Measurements from ENCODE around the gene VWA8.
"Not testable (repeated sequence)": the region's sequence is repeated elsewhere in the genome, so short reads cannot be mapped to it uniquely, and the experiment has no call there.

VWA8 gene

DNA sequence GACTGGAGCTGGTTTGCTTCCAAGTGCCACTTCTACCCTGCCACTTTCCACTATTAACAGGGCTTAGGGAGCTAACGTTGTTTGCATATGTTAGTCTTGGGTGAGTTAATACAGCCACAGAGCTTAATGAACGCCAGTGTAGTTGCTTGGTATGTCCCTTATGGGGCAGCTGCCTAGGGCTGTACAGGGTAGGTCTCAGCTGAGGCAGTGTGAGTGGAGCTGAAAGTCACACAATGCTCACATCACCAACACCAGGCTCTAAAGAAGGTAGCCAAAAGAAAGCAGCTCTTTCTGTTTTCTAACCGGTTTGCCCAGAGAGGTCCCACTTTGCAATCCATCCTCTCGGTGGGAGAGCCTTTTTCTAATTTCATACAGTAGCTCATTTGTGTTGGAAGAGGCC is 317.4 kb downstream of the VWA8 start:
- no peak overlapping the region for H3K4me3 ChIP-seq (ENCODE audit: control insufficient read depth in 1 of 7, extremely low read depth in 1 of 7, insufficient read depth in 4 of 7, low read depth in 2 of 7, low read length in 6 of 7)
- no peak overlapping the region for H3K27ac ChIP-seq (ENCODE audit: insufficient read depth in 1 of 2, low read depth in 1 of 2, low read length in 2 of 2, poor library complexity in 1 of 2, severe bottlenecking in 2 of 2)
- DNase-seq, result no peak
- ChIA-PET POLR2A (no interaction called here), CTCF (interaction anchor here (1.2 to 1.4 kb wide), 2 partner anchors 9 to 469 kb away, joined by 3 to 8 read pairs; no protein-coding TSS in a partner anchor)
- no peaks in the 10 kb centered on the region for H3K27me3 ChIP-seq (replicated peaks in 2 of 5; ENCODE audit: control insufficient read depth in 4 of 5, insufficient read depth in 5 of 5, low read length in 4 of 5)
- H3K36me3 ChIP-seq (ENCODE audit: control insufficient read depth in 4 of 4, insufficient read depth in 4 of 4, low read length in 3 of 4), result peaks cover 0 to 2% (median 0%) of the 10 kb centered on the region in 4 experiments
- H3K4me1 ChIP-seq (ENCODE audit: control extremely low read depth in 1 of 4, control insufficient read depth in 4 of 4, insufficient read depth in 4 of 4, low read length in 3 of 4), result no peaks in the 10 kb centered on the region
- H3K9me3 ChIP-seq (ENCODE audit: control extremely low read depth in 1 of 5, control insufficient read depth in 4 of 5, insufficient read depth in 2 of 5, low read depth in 1 of 5, low read length in 4 of 5), result no peaks in the 10 kb centered on the region
- WGBS (ENCODE audit: insufficient coverage), result 93% methylated on average over 3 of the region's 4 CpGs

DNA sequence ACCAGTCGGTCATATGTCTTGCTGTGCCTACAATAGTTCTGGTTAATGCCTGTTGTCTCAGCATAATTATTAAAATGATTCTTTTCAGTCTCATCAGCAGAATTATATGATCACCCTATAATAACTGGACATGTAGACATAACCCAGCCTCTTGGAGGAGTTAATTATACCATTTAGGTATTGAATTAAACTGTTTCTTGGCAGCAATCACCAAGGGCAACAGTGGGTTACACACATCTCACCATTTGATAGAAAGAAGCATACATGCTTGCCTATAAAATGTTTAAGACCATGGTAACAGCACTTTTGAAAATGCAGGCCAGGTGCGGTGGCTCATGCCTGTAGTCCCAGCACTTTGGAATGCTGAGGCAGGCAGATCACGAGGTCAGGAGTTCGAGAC is 318.9 kb downstream of the VWA8 start:
- Histone ChIP-seq H3K9me3 (ENCODE audit: control extremely low read depth in 1 of 5, control insufficient read depth in 4 of 5, insufficient read depth in 2 of 5, low read depth in 1 of 5, low read length in 4 of 5) (no peaks in the 10 kb centered on the region), H3K27me3 (replicated peaks in 2 of 5; ENCODE audit: control insufficient read depth in 4 of 5, insufficient read depth in 5 of 5, low read length in 4 of 5) (no peaks in the 10 kb centered on the region), H3K4me3 (ENCODE audit: control insufficient read depth in 1 of 7, extremely low read depth in 1 of 7, insufficient read depth in 4 of 7, low read depth in 2 of 7, low read length in 6 of 7) (no peak overlapping the region), H3K4me1 (ENCODE audit: control extremely low read depth in 1 of 4, control insufficient read depth in 4 of 4, insufficient read depth in 4 of 4, low read length in 3 of 4) (no peaks in the 10 kb centered on the region), H3K36me3 (ENCODE audit: control insufficient read depth in 4 of 4, insufficient read depth in 4 of 4, low read length in 3 of 4) (peaks cover 0 to 2% (median 0%) of the 10 kb centered on the region in 4 experiments), H3K27ac (ENCODE audit: insufficient read depth in 1 of 2, low read depth in 1 of 2, low read length in 2 of 2, poor library complexity in 1 of 2, severe bottlenecking in 2 of 2) (no peak overlapping the region)
- 100% methylated on average over 2 of the region's 4 CpGs for WGBS (ENCODE audit: insufficient coverage)
- ChIA-PET POLR2A (no interaction called here), CTCF (no interaction called here)
- DNase-seq, result no peak

- Histone ChIP-seq H3K27ac (ENCODE audit: insufficient read depth in 1 of 2, low read depth in 1 of 2, low read length in 2 of 2, poor library complexity in 1 of 2, severe bottlenecking in 2 of 2) (no peak overlapping the region), H3K4me1 (ENCODE audit: control extremely low read depth in 1 of 4, control insufficient read depth in 4 of 4, insufficient read depth in 4 of 4, low read length in 3 of 4) (no peaks in the 10 kb centered on the region), H3K36me3 (ENCODE audit: control insufficient read depth in 4 of 4, insufficient read depth in 4 of 4, low read length in 3 of 4) (peaks cover 0 to 2% (median 0%) of the 10 kb centered on the region in 4 experiments), H3K27me3 (replicated peaks in 2 of 5; ENCODE audit: control insufficient read depth in 4 of 5, insufficient read depth in 5 of 5, low read length in 4 of 5) (no peaks in the 10 kb centered on the region), H3K9me3 (ENCODE audit: control extremely low read depth in 1 of 5, control insufficient read depth in 4 of 5, insufficient read depth in 2 of 5, low read depth in 1 of 5, low read length in 4 of 5) (no peaks in the 10 kb centered on the region), H3K4me3 (ENCODE audit: control insufficient read depth in 1 of 7, extremely low read depth in 1 of 7, insufficient read depth in 4 of 7, low read depth in 2 of 7, low read length in 6 of 7) (no peak overlapping the region)
- ChIA-PET POLR2A (no interaction called here), CTCF (interaction anchor here (0.6 kb wide), 1 partner anchor 11 kb away, joined by 3 read pairs; no protein-coding TSS in a partner anchor)
- no peak for DNase-seq
- no CpG with 5 or more reads among the region's 1 CpG for WGBS (ENCODE audit: insufficient coverage)
Observed at GRCh38 chr13:41641429-41641828, 319.5 kb downstream of the VWA8 start.

DNA sequence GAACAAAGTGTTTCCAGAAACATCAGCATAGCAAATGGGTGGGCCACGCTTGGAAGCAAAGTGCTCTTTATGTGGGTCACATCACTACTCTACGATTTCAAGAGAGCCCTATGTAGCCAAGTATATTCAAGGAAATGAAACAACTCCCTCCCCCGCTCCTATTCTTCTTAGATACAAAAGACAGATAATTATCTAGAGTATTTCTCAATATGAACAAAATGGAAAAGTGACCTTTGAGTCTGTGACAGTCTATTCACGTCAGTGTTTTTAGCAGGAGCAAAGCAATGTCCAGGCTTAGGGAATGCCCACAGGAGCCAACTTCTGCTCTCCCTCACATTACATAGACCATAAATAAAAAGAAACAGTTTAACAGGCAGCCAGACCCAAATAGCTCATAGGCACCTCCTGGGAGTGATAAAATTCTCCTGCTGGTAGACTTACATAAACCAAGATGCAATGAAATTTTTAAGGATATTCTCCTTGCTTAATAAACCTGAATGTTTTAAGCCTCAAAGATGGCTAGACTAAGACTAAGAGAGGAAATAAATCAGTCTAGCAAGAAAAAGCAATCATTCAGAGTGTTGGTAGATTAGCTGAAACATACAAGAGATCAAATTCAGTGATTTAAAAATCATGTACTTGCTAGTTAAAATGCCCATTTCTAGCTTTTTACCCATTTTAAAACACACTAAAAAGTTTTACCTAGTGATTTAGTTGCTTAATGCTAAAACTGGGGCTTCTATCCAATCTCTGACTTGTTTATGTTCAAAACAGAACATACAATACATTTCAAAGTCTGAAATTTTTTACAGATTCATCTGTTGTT is 320.7 kb downstream of the VWA8 start:
- WGBS (ENCODE audit: insufficient coverage), result 80% methylated on average over 1 of the region's 4 CpGs
- Histone ChIP-seq H3K9me3 (ENCODE audit: control extremely low read depth in 1 of 5, control insufficient read depth in 4 of 5, insufficient read depth in 2 of 5, low read depth in 1 of 5, low read length in 4 of 5) (no peaks in the 10 kb centered on the region), H3K27ac (ENCODE audit: insufficient read depth in 1 of 2, low read depth in 1 of 2, low read length in 2 of 2, poor library complexity in 1 of 2, severe bottlenecking in 2 of 2) (no peak overlapping the region), H3K36me3 (ENCODE audit: control insufficient read depth in 4 of 4, insufficient read depth in 4 of 4, low read length in 3 of 4) (no peaks in the 10 kb centered on the region), H3K27me3 (replicated peaks in 2 of 5; ENCODE audit: control insufficient read depth in 4 of 5, insufficient read depth in 5 of 5, low read length in 4 of 5) (no peaks in the 10 kb centered on the region), H3K4me1 (ENCODE audit: control extremely low read depth in 1 of 4, control insufficient read depth in 4 of 4, insufficient read depth in 4 of 4, low read length in 3 of 4) (no peaks in the 10 kb centered on the region), H3K4me3 (ENCODE audit: control insufficient read depth in 1 of 7, extremely low read depth in 1 of 7, insufficient read depth in 4 of 7, low read depth in 2 of 7, low read length in 6 of 7) (no peak overlapping the region)
- no peak for DNase-seq
- CTCF ChIA-PET, result interaction anchor here (1.0 kb wide), 1 partner anchor 10 kb away, joined by 3 read pairs; no protein-coding TSS in a partner anchor
- POLR2A ChIA-PET, result no interaction called here

DNA sequence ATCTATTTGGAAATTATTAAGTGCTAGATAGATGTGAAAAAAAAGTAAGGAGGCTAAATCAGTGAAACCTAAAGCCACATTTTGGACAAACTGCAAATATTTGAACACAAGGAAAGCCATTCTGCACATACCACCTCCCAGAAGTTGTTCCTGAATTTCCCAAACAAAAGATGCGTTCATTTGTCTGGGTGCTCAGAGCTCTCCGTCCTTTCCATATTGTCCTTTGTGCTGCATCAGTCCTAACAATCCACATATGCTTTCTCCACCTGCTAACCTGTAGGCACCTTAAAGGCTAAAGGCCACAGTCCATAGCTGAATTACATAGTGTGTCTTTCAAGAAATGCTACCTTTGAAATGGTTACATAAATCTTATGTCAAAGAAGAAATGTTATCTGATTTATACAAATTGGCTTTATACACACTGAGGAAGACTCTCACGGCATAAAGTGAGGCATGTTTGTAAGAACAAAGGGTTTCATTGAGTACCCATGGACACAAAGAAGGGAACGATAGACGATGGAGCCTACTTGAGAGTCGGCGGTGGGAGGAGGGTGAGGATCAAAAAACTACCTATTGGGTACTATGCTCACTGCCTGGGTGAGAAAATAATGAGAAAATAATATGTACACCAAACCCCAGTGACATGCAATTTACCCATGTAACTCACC is 321.5 kb downstream of the VWA8 start:
- POLR2A ChIA-PET, result no interaction called here
- Histone ChIP-seq H3K27ac (ENCODE audit: insufficient read depth in 1 of 2, low read depth in 1 of 2, low read length in 2 of 2, poor library complexity in 1 of 2, severe bottlenecking in 2 of 2) (no peak overlapping the region), H3K4me3 (ENCODE audit: control insufficient read depth in 1 of 7, extremely low read depth in 1 of 7, insufficient read depth in 4 of 7, low read depth in 2 of 7, low read length in 6 of 7) (no peak overlapping the region), H3K36me3 (ENCODE audit: control insufficient read depth in 4 of 4, insufficient read depth in 4 of 4, low read length in 3 of 4) (no peaks in the 10 kb centered on the region), H3K27me3 (replicated peaks in 2 of 5; ENCODE audit: control insufficient read depth in 4 of 5, insufficient read depth in 5 of 5, low read length in 4 of 5) (no peaks in the 10 kb centered on the region), H3K4me1 (ENCODE audit: control extremely low read depth in 1 of 4, control insufficient read depth in 4 of 4, insufficient read depth in 4 of 4, low read length in 3 of 4) (no peaks in the 10 kb centered on the region), H3K9me3 (ENCODE audit: control extremely low read depth in 1 of 5, control insufficient read depth in 4 of 5, insufficient read depth in 2 of 5, low read depth in 1 of 5, low read length in 4 of 5) (no peaks in the 10 kb centered on the region)
- 93% methylated on average over 5 of the region's 7 CpGs for WGBS (ENCODE audit: insufficient coverage)
- CTCF ChIA-PET, result interaction anchor here (1.0 kb wide), 1 partner anchor 11 kb away, joined by 3 read pairs; no protein-coding TSS in a partner anchor
- no peak for DNase-seq

GRCh38 chr13:41637586-41637985 is 323.3 kb downstream of the VWA8 start:
- ChIA-PET CTCF (no interaction called here), POLR2A (no interaction called here)
- H3K27me3 ChIP-seq (replicated peaks in 2 of 5; ENCODE audit: control insufficient read depth in 4 of 5, insufficient read depth in 5 of 5, low read length in 4 of 5), result no peaks in the 10 kb centered on the region
- H3K36me3 ChIP-seq (ENCODE audit: control insufficient read depth in 4 of 4, insufficient read depth in 4 of 4, low read length in 3 of 4), result no peaks in the 10 kb centered on the region
- H3K27ac ChIP-seq (ENCODE audit: insufficient read depth in 1 of 2, low read depth in 1 of 2, low read length in 2 of 2, poor library complexity in 1 of 2, severe bottlenecking in 2 of 2), result no peak overlapping the region
- no CpG with 5 or more reads among the region's 1 CpG for WGBS (ENCODE audit: insufficient coverage)
- H3K9me3 ChIP-seq (ENCODE audit: control extremely low read depth in 1 of 5, control insufficient read depth in 4 of 5, insufficient read depth in 2 of 5, low read depth in 1 of 5, low read length in 4 of 5), result no peaks in the 10 kb centered on the region
- no peaks in the 10 kb centered on the region for H3K4me1 ChIP-seq (ENCODE audit: control extremely low read depth in 1 of 4, control insufficient read depth in 4 of 4, insufficient read depth in 4 of 4, low read length in 3 of 4)
- no peak for DNase-seq
- no peak overlapping the region for H3K4me3 ChIP-seq (ENCODE audit: control insufficient read depth in 1 of 7, extremely low read depth in 1 of 7, insufficient read depth in 4 of 7, low read depth in 2 of 7, low read length in 6 of 7)

GRCh38 chr13:41637032-41637431 is 323.9 kb downstream of the VWA8 start:
- H3K27me3 ChIP-seq (replicated peaks in 2 of 5; ENCODE audit: control insufficient read depth in 4 of 5, insufficient read depth in 5 of 5, low read length in 4 of 5); H3K36me3 ChIP-seq (ENCODE audit: control insufficient read depth in 4 of 4, insufficient read depth in 4 of 4, low read length in 3 of 4); H3K9me3 ChIP-seq (ENCODE audit: control extremely low read depth in 1 of 5, control insufficient read depth in 4 of 5, insufficient read depth in 2 of 5, low read depth in 1 of 5, low read length in 4 of 5); POLR2A ChIA-PET; H3K27ac ChIP-seq (ENCODE audit: insufficient read depth in 1 of 2, low read depth in 1 of 2, low read length in 2 of 2, poor library complexity in 1 of 2, severe bottlenecking in 2 of 2); H3K4me1 ChIP-seq (ENCODE audit: control extremely low read depth in 1 of 4, control insufficient read depth in 4 of 4, insufficient read depth in 4 of 4, low read length in 3 of 4); H3K4me3 ChIP-seq (ENCODE audit: control insufficient read depth in 1 of 7, extremely low read depth in 1 of 7, insufficient read depth in 4 of 7, low read depth in 2 of 7, low read length in 6 of 7); CTCF ChIA-PET; DNase-seq: not testable (repeated sequence)
- WGBS (ENCODE audit: insufficient coverage), result no CpG with 5 or more reads among the region's 5 CpGs

All from common myeloid progenitor, CD34-positive (primary cell).